Fibroblast of lung (primary cell): ENCODE data around the gene DNM1L.

Experiments used
- EZH2 ChIP-seq: IDR thresholded peaks from 2 replicates; pipeline ENCODE4 v1.5.1; 2012; ENCODE audit warnings: low read length, control low read depth, mild to moderate bottlenecking; ENCODE audit errors: missing control alignments
- TF ChIP-seq, protein P1 (sequence below), 2 donors: IDR thresholded peaks in 1 of 2; conservative IDR thresholded peaks in 1 of 2; 1 replicate in 1 of 2; 2 replicates in 1 of 2; pipeline ENCODE4 v1.5.1; 2011 to 2012; ENCODE audit warnings: low read length in 2 of 2, control low read depth in 1 of 2, inconsistent platforms in 1 of 2, low read depth in 1 of 2, mild to moderate bottlenecking in 1 of 2

DNA sequence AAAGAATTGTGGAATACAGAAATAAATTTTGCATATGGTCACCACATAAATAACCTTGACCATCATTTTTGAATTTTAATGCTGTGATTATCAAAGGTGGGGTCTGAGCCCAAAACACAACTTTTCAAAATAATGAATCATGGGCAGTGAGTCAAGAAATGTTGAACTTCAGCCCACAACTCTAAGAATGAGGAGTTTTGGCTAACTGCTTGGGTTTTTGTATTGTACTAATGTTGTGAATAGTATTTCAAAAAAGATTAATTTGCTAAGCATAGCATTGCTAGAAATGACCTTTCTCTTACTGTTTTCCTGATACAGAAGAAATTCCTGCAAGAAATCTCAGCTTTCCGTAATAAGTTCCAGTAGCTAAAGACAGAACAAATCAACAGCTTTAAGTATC, 101.0 kb downstream of the DNM1L start:
- TF ChIP-seq, protein P1, sequence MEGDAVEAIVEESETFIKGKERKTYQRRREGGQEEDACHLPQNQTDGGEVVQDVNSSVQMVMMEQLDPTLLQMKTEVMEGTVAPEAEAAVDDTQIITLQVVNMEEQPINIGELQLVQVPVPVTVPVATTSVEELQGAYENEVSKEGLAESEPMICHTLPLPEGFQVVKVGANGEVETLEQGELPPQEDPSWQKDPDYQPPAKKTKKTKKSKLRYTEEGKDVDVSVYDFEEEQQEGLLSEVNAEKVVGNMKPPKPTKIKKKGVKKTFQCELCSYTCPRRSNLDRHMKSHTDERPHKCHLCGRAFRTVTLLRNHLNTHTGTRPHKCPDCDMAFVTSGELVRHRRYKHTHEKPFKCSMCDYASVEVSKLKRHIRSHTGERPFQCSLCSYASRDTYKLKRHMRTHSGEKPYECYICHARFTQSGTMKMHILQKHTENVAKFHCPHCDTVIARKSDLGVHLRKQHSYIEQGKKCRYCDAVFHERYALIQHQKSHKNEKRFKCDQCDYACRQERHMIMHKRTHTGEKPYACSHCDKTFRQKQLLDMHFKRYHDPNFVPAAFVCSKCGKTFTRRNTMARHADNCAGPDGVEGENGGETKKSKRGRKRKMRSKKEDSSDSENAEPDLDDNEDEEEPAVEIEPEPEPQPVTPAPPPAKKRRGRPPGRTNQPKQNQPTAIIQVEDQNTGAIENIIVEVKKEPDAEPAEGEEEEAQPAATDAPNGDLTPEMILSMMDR (conservative IDR thresholded peaks at IDR 0.05 in 1 of 2, IDR thresholded peaks at IDR 0.05 in 1 of 2; ENCODE audit: low read depth in 1 of 2, low read length in 2 of 2), result no peak
- TF ChIP-seq EZH2, result no peak
